GM18511 (cell line): Measurements from ENCODE around the gene MEGF11.

Source experiments
- ATAC-seq: cut with Tn5 transposase; IDR thresholded peaks from one replicate; pipeline ENCODE4 v1.9.1; 2021; ENCODE audit warnings: mild to moderate bottlenecking, moderate library complexity; ENCODE audit not compliant: unreplicated experiment

Gene MEGF11

DNA sequence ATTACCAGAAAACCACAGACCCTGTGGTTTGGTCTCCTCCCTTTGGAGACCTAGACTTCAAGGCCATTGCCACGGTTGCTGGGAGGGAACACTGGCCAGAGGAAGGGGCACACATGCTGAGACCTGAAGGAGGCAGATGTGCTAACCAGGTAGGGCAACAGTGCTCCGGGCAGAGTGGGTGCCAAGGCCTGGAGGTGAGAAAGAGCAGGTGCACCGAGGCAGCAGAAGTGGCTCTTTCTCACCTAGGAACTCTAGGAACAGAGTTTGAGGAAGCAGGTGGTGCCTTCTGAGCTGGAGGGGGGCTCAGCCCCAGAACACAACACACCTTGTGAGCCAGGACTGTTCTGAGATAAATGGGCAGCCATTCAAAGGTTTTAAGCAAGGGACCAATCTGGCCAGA lies 106.1 kb downstream of the MEGF11 start:
- no peak for ATAC-seq

DNA sequence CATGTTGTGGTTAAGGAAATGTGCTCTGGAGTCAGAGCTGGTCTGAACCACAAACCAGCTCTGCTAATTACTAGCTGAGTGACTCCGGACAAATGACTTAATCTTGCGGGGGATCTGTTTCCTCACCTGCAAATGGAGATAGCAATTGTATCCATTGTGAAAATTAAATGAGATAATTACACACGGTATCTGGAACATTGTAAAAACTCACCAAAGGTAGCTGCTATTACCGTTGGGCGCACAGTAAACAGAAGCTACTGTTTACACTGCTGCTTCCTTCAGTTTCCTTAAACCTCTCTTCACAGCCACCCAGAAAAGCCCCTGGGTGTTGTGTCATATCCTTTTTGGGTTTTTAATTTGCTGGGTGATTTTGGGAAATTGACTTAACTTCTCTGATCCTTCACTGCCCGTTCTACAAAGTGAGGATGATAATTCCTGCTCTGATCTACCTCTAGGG lies 107.8 kb downstream of the MEGF11 start:
- ATAC-seq: no peak

DNA sequence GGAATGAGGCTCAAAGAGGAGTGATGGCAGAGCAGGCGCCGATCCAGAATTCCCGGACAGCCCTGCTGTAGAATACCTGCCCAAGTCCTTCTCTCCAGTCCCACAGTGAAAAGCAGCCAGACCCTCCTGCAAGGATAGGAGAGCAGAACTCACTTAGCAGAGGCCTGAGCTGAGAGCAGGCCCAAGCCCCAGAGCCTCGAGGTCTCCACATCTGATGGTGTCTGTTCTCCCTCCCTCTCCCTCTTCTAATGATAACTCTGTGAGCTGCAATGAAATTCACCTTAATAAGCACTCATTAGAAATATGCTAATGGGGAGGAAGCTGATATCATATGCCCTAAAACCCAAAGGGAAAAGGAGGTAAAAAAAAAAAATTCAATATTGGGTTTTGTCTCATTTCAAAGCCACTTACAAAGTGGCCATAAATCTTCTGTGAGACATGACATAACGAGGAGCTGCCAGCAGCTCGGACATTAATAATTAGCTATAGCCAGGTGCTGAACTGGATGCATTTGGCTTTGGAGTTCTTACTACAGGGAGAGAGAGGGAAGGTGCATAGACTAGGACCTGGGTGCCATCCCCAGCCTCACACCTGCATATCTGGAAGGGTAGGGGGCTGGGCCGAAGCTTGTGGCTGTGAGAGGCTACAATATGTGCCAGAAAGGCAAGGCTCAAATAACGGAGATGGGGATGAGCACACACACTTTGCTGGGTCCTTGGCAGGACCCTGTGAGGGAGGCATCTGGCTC lies 108.4 kb downstream of the MEGF11 start:
- ATAC-seq: no peak

DNA sequence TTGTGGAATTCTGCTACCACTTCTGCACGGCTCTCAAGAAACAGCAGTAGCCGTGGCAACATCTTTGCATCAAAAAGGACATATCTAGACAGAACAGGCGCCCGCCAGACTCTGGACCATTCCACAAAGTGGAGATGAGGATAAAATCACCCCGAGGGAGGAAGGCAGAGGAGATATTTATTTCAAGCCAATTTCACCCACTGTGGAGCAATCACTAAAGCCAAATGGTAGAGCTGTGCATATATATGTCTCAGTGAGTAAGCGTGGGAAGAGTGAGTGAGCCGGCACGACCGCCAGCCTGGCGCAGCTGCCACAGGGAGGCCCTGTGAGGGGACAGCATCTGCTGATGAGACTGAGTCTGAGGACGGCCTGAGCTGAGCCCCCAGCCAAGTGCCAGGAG lies 111.3 kb downstream of the MEGF11 start:
- ATAC-seq: no peak

DNA sequence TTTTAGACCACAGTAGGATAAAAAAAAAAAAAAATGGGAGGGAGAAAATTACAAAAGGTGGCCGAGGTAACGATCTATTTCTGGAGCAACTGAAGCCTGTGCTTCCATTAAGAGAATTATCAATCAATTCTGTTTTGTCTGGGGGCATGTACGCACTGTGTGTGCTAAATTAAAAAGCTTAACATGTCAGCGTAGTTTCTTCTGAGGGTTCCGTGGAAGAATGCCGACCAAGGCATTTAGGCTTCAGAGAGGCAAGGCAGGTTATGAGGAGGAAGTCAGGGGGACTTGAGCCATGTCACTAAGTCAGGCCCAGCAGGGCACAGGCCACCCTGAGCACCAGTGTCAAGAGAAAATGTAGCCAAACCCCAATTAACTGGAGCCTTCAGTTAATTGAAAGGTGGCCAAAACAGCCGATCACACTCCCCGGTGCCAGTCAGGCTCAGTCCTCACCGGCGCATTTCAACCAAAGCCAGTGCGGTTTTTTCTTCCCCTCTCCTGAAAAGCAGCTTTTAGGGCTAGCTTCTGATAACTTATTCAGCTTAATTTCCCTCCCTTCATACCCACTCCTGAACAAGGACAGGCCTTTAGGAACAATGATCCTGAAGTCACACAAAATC lies 113.9 kb downstream of the MEGF11 start:
- no peak for ATAC-seq

DNA sequence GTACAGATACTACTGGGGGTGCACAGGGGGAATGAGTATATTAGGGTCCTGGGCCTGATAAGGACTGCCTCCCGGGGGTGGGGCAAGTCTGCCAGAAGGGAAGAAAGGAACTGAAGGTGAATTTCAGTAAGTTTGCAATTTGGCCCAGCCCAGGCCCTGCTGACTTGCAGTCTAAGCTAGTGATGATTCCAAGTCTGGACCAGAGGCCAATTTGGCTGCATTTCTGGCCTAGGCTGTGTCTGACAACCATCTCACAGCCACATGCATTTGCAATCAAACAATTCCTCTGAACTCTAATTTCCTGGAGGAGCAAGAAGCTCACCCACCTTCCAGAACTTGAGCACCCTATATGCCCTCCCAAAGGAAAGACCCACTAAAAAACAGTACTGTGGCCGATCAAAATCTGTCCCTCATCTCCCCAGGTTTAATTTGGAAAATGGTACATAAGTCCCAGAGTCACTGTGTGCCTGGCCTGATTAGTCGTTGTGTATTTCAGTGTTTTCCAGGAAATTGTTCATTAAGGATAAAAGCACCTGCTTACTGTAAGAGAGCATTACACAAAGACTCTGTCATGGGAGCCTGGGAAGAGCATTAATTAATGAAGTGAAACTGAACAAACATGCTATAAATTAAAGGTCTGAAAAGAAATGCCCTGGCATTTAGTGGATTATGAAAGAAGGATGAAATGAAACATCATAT lies 114.5 kb downstream of the MEGF11 start:
- no peak for ATAC-seq

DNA sequence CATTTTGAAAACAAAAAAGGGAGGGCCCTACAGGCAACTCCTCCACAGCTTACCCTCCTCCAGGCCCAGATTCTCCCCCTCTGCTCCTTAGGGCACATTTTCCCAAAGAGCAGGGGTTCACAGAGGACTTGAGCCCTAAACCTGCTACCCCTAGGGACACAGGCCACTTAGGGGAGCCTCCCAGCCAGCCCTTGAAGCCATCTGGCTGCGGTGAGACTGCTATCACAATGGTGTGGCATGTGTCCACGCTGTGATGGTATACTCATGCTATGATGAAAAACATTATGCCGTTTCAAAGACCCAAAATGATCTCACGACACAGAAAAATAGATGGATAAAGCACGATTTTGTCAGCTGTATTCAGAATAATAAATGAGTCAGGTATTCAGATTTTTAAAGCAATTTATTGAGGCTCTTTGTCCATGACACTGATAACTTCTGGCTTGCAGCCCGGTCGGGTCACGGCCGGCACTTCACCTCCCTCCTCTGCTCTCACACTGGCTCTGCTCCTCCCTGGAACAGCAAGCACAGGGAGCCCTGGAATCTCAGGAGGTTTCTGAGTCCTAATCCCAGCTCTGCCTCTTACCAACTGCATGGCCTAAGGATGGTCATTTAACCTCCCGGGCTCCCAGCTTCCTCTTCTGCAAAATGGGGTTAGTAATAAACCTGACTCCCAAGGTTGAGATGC lies 115.3 kb downstream of the MEGF11 start:
- ATAC-seq: no peak

DNA sequence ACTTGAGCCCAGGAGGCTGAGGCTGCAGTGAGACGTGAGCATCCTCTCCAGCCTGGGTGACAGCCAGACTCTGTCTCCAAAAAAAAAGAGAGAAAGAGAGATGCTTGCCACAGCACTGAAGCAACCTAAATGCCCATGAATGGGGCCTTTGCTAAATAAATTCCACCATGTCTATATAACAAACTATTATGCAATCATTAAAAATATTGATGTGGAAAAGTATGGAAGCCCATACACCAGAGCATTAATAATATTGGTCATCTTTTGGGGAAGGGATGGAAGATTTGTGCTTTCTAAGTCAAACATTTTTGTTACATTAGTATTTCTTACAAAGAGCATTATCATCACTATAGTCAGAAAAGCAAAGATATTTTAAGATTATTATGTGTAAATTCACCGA lies 116.6 kb downstream of the MEGF11 start:
- no peak for ATAC-seq

DNA sequence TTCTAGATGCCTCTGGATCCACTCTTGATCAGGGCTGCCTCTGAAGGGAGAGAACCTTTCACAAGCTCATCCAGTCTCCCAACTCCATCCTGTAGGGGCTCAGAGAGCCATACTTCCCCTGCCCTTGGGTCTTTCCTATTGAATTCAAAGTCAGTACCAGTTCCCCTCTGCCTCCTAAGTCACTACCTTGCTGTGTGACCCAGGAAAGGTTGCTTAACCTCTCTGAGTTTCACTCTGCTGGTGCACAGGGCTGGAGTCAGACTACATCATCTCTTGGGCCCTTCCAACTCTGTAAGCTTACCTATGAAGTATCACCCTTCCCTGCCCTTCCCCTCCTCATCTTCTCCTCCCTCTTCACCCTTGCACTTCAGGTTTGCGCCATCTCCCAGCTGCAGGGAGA lies 117.9 kb downstream of the MEGF11 start:
- ATAC-seq: no peak

DNA sequence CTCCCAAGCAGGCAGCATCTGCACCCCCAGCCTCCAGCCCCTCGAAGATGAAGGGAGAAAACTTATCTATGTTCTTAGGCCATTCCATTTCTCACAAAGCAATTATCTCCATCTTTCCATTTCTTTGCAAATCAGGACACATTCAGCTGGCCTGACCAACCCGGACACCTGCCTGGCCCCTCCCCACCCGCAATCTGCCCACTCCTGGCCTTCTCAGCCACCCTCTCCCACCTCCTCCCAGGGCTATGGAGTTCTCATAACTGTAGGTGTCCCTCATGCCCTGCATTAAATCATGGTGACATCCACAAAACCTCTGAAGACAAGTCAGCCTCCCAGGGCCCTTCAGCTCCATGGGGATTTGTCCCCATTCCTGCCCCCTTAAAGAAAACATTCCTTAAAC lies 119.3 kb downstream of the MEGF11 start:
- no peak for ATAC-seq

DNA sequence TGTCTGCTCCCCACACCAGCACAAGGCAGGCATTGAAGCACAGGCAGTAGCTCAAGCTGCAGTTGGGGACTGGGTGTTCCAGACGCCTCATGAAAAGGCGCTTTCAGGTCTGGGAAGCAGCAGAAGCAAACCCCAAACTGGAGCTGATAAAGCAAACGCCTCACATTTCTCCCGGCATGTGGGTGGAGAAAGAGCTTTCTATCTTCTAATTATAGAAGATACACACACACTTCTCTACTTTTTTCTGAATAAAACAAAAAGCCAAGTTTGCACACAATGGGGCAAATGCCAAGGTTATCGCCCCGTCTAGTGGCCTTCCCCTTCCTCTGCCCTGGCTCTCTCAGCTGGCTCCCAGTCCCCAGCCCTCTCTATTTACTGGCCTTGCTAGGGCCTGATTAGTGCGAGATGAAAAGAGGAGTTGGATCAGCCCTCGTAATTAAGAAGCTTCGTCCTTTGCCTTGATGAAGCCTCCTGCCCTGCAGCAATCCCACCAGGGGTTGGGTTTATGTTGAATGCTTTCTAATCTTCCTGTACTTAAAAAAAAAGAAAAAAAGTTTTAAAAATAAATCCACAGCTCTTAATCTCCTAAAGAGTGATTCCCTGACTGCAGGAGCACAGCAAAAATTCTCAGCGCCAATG lies 120.2 kb downstream of the MEGF11 start:
- ATAC-seq: no peak

DNA sequence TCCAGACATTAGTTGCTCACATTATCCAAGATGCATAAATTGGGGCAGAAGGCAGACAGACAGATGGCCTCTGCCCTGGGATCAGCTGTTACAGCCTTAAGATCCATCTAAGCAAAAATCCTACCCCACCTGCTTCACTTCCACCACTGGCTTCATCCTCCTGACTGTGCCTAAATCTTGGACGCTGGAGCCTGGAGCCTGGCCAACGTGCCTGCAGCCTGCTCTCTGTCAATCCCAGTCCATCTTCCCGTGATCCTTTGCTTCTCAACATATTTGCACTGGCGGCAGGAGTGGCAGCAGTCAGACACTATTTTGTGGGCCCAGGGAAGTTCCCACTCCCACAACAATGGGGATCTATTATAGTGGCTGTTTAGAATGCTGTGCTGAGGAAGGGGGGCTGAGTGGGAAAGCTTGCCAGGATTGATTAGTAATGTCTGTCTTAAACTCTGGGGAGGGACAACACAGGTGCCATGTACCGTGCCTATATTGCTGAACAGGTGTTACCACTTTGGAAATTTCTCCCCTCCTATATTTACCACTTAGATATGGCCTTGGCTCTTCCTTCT lies 121.2 kb downstream of the MEGF11 start:
- no peak for ATAC-seq

DNA sequence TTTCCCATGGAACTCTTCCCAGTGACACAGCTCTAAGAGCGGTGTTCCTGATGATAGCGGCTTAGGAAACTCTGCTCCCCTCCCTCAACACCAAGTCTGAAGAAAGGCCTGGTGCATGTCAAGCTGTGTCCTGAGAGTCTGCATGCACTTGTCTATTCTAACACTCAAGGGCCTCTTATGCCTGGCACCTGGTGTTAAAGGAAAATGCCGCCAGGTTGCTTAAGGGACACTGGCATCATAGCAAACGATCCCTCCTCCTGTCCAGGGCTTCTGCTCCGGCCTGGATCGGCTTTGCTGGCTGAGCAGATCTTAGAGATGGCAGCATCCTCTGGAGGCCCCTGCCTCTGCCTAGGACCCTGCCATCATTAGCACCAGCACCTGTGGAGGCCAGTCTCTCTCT lies 121.7 kb downstream of the MEGF11 start:
- ATAC-seq: no peak

DNA sequence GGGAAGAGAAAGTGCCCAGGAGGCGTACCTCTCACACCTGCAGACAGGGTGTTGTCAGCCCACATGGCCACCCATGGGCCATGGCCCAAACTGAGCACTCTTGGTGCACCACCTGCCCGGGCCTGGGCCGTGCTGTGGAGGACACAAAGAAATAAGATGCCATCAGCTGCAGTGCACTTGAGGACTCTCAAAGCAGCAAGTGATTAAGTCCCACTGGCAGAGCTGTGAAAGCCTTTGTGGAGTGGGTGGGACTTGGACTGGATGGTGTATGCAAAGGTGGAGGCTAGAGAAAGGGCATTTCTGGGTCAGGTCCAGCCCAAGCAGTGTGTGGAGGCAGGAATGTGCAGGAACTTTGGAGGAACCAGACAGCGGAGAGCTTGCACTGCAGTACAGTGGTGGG lies 122.3 kb downstream of the MEGF11 start:
- no peak for ATAC-seq

DNA sequence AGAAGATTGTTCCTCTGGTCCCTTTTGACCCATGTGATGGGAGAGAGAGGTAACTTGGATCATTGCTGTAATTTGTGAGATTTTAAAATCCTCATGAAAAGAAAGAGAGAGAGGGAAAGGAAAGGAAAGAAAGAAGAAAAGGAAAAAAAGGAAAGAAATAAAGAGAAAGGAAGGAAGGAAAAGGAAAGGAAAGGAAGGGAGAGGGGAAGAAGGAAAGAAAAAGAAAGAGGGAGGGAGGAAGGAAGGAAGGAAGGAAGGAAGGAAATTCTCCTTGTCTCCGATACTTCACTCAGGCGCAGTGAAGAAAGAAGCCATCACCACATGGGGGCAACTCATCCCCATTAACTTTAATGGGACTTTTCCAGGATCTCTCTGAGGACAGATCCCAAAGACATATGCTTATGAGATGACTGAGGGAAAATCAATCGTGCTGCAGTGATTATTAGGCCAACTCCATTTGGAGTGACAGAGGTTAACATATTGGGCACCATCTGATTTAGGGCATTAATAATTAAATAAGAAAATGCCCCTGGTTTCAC lies 123.0 kb downstream of the MEGF11 start:
- no peak for ATAC-seq

DNA sequence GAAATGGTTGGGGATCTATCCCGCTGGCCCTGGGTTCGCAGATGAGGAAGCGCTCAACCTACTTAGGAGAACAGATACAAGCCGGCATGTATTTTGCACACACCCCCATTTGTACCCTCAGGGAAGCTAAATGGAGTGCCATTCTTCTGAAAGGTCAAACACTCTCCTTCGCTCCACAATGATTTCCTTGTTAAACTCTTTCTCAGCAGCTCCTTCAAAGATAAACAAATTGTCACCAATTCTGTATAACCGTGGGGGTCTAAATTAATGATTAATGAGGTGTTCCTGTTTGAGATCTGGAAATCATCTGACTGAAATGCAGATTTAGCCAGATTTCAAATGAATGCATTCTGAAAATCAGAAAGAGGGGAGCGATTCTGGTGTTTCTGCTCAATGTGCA lies 124.0 kb downstream of the MEGF11 start:
- no peak for ATAC-seq

DNA sequence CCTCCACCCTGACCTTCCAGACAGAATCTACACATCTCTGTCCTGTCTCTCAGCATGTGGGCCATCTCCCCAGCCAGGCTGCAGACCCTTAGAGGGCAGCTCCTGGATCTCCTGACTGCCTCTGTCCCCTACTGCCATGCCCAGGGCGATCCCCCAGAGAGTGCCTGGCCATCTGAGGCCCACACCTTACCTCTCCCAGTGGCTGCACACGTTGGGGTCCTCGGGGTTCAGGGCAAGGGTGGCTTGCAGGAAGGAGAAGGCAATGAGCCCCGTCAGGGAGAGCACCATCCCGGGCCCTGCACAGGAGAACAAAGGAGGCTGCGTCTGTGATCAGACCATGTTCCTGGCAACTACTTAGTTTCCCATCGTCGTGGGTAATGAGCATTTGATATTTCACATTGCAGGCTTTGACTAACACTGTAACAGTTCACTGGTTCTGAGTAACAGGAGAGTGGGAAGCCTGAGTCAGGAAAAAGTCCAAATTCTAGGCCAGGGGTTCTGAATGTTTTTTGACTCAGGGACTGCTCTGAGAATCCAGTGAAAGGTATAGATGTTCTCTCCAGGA lies 125.4 kb downstream of the MEGF11 start:
- ATAC-seq: no peak

DNA sequence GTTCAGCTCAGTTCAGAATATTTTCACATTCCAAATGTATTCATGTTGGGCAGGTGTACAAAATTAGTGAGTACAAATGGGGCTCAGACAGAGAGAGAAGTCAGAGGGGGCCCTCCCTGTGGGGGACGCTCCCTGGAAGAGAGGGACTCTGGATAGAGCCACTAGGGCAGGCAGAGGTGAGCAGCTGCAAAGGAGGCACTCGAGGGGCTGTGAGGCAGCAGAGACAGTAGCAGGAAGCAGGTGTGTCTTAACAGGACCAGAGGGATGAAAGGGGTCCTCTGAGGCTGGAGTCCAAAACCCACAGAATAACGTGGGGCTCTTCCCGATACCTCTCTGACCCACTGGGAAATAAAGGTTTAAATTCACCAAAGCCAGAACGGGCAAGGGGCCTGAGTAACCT lies 127.1 kb downstream of the MEGF11 start:
- ATAC-seq: no peak

DNA sequence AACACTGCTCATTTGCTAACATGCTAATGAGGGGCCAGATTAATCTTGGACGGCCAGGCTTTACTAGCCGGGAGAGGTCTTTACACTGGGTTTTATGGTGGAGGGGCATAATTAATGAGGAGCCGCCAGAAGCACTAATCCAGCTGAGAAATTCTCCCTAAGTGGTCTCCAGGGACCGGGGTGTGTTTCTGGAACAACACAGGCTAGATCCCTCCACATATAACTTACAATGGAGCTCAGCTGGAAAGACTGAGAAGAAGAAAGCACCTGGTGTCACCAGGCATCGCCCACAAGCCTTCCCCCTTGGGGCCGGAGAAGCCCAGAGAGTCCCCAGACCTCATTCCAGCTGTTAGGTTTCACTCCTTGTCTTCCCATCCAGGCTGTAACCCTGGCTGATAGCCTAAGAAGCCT lies 127.5 kb downstream of the MEGF11 start:
- no peak for ATAC-seq

DNA sequence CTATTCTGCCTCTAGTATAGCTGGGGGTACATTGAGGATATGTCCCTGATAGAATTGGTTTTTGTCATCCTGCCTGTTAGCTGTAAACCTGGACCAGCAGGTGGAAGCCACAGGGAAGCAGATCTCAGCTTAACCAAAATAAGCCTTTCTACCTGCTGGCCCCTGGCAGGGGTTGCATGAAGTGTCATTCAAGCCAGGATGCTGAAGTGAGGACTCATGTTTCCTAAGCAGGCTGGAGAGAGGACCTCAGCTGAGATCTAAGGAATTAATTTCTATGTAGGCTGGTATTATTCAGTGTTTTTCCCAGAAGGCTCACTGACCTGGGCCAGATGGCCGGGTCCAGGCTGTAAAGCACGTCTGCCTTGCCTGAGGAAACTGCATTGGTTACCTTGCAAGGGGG lies 128.9 kb downstream of the MEGF11 start:
- no peak for ATAC-seq
